Panc1 (cell line): ENCODE results near the gene ZSCAN21. TPM values are rescaled to one million over a fixed set of nuclear protein-coding genes. Genes with fewer than 3 reads are reported as not detected.
A peak's percentile ranks its signal among the peaks of the same experiment; 100 is the strongest.

Experiments
- ATAC-seq: fragments of 200-7000 bp; cut with Tn5 transposase; 2 replicates; pipeline ENCODE4 v1.9.1; 2020; ENCODE audit warnings: mild to moderate bottlenecking, moderate library complexity
- BruUV-seq: library from RNA; stranded (reverse); fragments of 400-500 nt; replicated peaks from 2 replicates; lab custom pipeline; 2021; lab: Mats Ljungman, UMichigan
- CTCF ChIA-PET: fragments of 300-600 bp; sonication (Branson Sonifier 250); formaldehyde crosslinking; loops from one replicate; lab custom pipeline; 2022; ENCODE audit warnings: antibody characterized with exemption; lab: Charles Lee
- POLR2A ChIA-PET: fragments of 300-600 bp; sonication (Branson Sonifier 250); formaldehyde crosslinking; loops from one replicate; lab custom pipeline; 2022; ENCODE audit warnings: antibody characterized with exemption; lab: Charles Lee
- DNase-seq: peaks from one replicate; pipeline ENCODE4 v3.0.0-alpha.2; 2010; ENCODE audit warnings: low read depth, low spot score
- H3K27ac ChIP-seq: 2 replicates; pipeline ENCODE4 v1.5.1; 2011; ENCODE audit warnings: mild to moderate bottlenecking, low read length, inconsistent platforms
- H3K27me3 ChIP-seq: fragments of 200-500 bp; sonication (Bioruptor generic); 2 replicates; pipeline ENCODE4 v1.6.0; 2014; ENCODE audit warnings: low read length, inconsistent platforms; ENCODE audit not compliant: control insufficient read depth, insufficient read depth
- H3K36me3 ChIP-seq: fragments of 200-500 bp; sonication (Bioruptor generic); 2 replicates; pipeline ENCODE4 v1.5.1; 2014; ENCODE audit warnings: inconsistent platforms, mild to moderate bottlenecking, low read length, moderate library complexity; ENCODE audit not compliant: control insufficient read depth, insufficient read depth
- H3K4me1 ChIP-seq: 2 replicates; pipeline ENCODE4 v1.5.1; 2011; ENCODE audit warnings: inconsistent platforms, mild to moderate bottlenecking, low read length, moderate library complexity; ENCODE audit not compliant: control insufficient read depth, insufficient read depth
- H3K4me3 ChIP-seq, 2 experiments: 2 replicates each; pipeline ENCODE4 v1.5.1; 2011 to 2012; ENCODE audit warnings: low read depth in 2 of 2, low read length in 2 of 2, mild to moderate bottlenecking in 2 of 2, inconsistent platforms in 1 of 2, moderate library complexity in 1 of 2
- H3K9me3 ChIP-seq: fragments of 200-500 bp; sonication (Bioruptor generic); 2 replicates; pipeline ENCODE4 v1.5.1; 2014; ENCODE audit warnings: low read depth, mild to moderate bottlenecking, inconsistent platforms, low read length, moderate library complexity; ENCODE audit not compliant: control insufficient read depth, insufficient read depth
- CTCF ChIP-seq: fragments of 450-650 bp; IDR thresholded peaks from 2 replicates; pipeline ENCODE4 v1.5.1; 2017; ENCODE audit warnings: mild to moderate bottlenecking
- POLR2AphosphoS5 ChIP-seq: IDR thresholded peaks from 2 replicates; pipeline ENCODE4 v1.6.1; 2012; ENCODE audit warnings: mild to moderate bottlenecking, low read depth, low read length, moderate library complexity
- REST ChIP-seq, 2 experiments: IDR thresholded peaks; 2 replicates each; pipeline ENCODE4 v1.6.1; 2011 to 2012; ENCODE audit warnings: low read depth in 2 of 2, control low read depth in 1 of 2, low read length in 1 of 2, mild to moderate bottlenecking in 1 of 2, moderate library complexity in 1 of 2; ENCODE audit not compliant: insufficient read depth in 1 of 2
- SIN3A ChIP-seq: IDR thresholded peaks from 2 replicates; pipeline ENCODE4 v1.6.1; 2012; ENCODE audit warnings: low read depth, mild to moderate bottlenecking, low read length, moderate library complexity, borderline replicate concordance; ENCODE audit not compliant: insufficient read depth
- TCF7L2 ChIP-seq: IDR thresholded peaks from 2 replicates; pipeline ENCODE4 v1.6.1; 2011; ENCODE audit warnings: mild to moderate bottlenecking, low read depth, low read length, inconsistent platforms
- in situ Hi-C: cut with HindIII; loops from 2 replicates; pipeline ENCODE4 v1.10.0; 2016; ENCODE audit warnings: low sequenced_read_pairs, low pct_unique_long_range_greater_than_20kb
- intact Hi-C: fragments of 100-400 bp; cut with micrococcal nuclease; formaldehyde crosslinking; loops from one replicate; pipeline ENCODE4 v1.10.0; 2022; ENCODE audit not compliant: unreplicated experiment
- total RNA-seq: library from RNA; stranded (reverse); gene quantifications from one replicate; pipeline ENCODE4 v1.2.1, GENCODE V29; 2021; ENCODE audit not compliant: unreplicated experiment

The ZSCAN21 gene
- total RNA-seq, 1 experiment from 2014 or later = 13.4 TPM

DNA sequence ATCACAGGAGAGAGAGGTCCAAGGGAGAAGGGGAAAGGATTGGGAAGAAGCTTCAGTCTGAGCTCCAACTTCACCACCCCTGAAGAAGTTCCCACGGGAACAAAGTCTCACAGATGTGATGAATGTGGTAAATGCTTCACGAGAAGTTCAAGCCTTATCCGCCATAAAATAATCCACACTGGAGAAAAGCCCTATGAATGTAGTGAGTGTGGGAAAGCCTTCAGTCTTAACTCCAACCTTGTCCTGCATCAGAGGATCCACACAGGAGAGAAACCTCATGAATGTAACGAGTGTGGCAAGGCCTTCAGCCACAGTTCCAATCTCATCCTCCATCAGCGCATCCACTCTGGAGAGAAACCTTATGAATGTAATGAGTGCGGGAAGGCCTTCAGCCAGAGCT lies 16.0 kb upstream of the ZSCAN21 start:
- Histone ChIP-seq H3K4me3 (no peak overlapping the region), H3K9me3 (peaks cover 13% of the 10 kb centered on the region; the same call in 1 of the 2 replicates), H3K27me3 (no peaks in the 10 kb centered on the region), H3K27ac (no peak overlapping the region), H3K36me3 (peaks cover 3% of the 10 kb centered on the region; the same call in 1 of the 2 replicates), H3K4me1 (no peaks in the 10 kb centered on the region)
- BruUV-seq = no TSS peak
- ChIA-PET POLR2A (interaction anchor here (0.7 kb wide), 1 partner anchor 16 kb away, joined by 5 read pairs; no protein-coding TSS in a partner anchor), CTCF (no interaction called here)
- in situ Hi-C loops (no loop called here), intact Hi-C loops (no loop called here)
- TF ChIP-seq POLR2AphosphoS5 (no peak), CTCF (no peak), REST (IDR thresholded peaks at IDR 0.05; ENCODE audit: insufficient read depth in 1 of 2, low read depth in 2 of 2, low read length in 1 of 2) (no peak), TCF7L2 (no peak), SIN3A (no peak)
- DNase-seq (no peak), ATAC-seq (no peak)

DNA sequence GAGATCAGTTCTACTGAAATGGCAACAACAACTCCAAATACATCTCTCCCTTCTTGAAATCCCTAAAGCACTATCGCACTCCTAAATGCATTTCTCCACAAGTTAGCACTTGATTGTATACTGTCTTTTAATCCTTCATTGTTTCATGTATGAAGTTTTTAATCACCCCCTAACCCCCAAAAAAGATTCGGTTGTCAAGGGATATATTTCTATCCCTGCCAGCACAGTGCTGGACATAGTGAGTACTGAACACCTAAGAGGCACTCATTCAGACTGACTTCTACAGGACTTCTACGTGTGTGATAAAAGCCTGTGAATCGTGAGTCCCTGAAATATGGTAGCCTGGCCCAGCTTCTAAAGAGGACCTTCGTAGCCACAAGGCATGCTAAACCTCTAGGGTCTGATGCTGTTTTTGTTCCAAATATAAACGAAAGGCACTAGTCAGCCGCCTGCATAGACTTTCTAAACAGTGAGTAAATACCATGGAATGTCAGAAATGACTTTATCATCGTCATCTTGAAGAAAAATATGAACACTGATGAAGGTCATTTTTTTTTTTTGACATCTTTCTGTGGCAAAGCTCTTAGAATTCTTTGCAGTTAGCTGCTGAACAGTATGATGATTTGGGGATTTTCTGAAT lies 14.6 kb upstream of the ZSCAN21 start:
- Histone ChIP-seq H3K27me3 (no peaks in the 10 kb centered on the region), H3K4me3 (no peak overlapping the region), H3K27ac (no peak overlapping the region), H3K36me3 (peaks cover 3% of the 10 kb centered on the region; the same call in 1 of the 2 replicates), H3K4me1 (no peaks in the 10 kb centered on the region), H3K9me3 (peaks cover 13% of the 10 kb centered on the region; the same call in 1 of the 2 replicates)
- TF ChIP-seq CTCF (no peak), REST (IDR thresholded peaks at IDR 0.05; ENCODE audit: insufficient read depth in 1 of 2, low read depth in 2 of 2, low read length in 1 of 2) (no peak), SIN3A (no peak), POLR2AphosphoS5 (no peak), TCF7L2 (no peak)
- ATAC-seq = peak; percentile 42; the same call in 1 of the 2 replicates
- intact Hi-C loops = no loop called here
- POLR2A ChIA-PET = no interaction called here
- DNase-seq = no peak
- no TSS peak for BruUV-seq
- CTCF ChIA-PET = no interaction called here
- in situ Hi-C loops = no loop called here
